IPS DF 4.7 (cell line): ENCODE results near the gene TRPM5.

Source experiments
- DNase-seq: peaks from one replicate; pipeline ENCODE4 v3.0.0-alpha.2; 2013; ENCODE audit warnings: low spot score; ENCODE audit errors: extremely low read depth

The TRPM5 gene

GRCh38 chr11:2406878-2407410 lies 37.4 kb downstream of the TRPM5 start:
- no peak for DNase-seq

DNA sequence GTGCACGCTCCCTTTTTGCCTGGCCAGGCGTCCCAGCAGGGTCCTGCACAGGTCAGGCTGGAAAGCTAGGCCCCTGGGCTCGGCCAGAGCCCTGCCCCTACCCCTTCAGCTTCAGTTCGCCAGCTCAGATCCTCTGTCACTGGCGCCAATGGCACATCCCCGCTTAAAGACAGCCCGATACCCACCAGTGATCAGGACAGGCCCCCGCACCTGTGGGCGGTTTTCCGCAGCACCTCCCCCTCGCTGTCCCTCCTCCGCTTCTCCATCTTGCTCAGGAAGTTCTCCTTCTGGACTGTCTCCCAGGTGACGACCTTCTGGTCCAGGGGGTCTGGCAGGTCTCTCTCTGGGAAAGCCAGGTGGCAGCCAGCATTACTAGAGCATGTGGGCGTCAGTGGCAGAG lies 37.9 kb downstream of the TRPM5 start:
- no peak for DNase-seq

- DNase-seq: no peak
Observed at GRCh38 chr11:2404735-2405196, 39.5 kb downstream of the TRPM5 start.

DNA sequence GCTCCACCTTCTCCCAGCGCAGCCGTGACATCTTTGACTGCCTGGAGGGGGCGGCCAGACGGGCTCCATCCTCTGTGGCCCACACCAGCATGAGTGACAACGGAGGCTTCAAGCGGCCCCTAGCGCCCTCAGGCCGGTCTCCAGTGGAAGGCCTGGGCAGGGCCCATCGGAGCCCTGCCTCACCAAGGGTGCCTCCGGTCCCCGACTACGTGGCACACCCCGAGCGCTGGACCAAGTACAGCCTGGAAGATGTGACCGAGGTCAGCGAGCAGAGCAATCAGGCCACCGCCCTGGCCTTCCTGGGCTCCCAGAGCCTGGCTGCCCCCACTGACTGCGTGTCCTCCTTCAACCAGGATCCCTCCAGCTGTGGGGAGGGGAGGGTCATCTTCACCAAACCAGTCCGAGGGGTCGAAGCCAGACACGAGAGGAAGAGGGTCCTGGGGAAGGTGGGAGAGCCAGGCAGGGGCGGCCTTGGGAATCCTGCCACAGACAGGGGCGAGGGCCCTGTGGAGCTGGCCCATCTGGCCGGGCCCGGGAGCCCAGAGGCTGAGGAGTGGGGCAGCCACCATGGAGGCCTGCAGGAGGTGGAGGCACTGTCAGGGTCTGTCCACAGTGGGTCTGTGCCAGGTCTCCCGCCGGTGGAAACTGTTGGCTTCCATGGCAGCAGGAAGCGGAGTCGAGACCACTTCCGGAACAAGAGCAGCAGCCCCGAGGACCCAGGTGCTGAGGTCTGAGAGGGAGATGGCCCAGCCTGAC lies 41.2 kb downstream of the TRPM5 start:
- DNase-seq: no peak

DNA sequence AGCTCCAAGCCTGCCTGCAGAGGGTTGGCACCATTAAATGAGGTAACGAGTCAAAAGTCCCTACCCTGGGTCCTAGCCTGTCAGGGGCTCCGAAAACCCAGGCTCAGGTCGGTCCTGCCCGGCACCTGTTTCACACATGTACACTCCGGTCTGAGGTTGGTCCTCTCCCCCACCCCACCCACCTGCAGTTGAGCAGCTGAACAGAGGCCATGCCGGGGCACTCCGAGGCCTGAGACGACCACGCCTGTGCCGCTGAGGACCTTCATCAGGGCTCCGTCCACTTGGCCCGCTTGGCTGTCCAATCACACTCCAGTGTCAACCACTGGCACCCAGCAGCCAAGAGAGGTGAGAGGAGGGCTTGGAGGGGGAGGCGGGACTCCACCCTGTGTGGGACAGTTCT lies 42.2 kb downstream of the TRPM5 start:
- DNase-seq: no peak

- DNase-seq: no peak
Observed at GRCh38 chr11:2401436-2401984, 42.8 kb downstream of the TRPM5 start.

DNA sequence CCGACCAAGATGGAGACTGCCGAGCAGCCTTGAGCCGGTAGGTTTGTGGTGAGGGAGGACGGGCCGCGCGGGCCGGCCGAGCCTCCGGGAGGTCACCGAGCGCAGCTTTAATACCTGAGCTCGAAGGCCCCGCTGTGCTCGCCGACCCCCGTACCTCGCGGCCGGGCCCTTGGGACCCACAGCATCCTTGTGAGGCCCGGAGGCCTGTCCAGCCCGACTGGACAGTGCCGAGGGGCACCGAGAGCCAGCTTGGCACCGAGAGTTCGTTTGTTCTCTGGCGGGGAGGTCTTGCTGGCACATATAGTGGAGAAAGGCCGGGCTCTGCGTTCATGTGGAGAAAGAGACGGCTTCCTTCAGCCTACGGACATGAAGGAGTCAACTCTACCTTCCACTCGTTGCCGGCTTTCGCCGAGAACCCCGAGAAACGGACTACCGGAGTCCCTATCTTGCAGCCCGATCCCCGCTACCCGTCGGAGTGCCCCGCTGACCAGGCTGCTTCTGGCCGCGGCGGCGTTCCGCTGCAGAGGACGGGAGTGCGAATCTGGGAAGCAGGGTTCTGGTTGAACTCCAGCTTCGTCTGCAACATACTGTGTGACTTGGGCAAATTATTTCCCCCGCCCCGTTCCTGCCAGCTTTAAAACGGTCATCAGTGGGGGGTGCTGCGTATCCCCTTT lies 43.4 kb downstream of the TRPM5 start:
- no peak for DNase-seq

DNA sequence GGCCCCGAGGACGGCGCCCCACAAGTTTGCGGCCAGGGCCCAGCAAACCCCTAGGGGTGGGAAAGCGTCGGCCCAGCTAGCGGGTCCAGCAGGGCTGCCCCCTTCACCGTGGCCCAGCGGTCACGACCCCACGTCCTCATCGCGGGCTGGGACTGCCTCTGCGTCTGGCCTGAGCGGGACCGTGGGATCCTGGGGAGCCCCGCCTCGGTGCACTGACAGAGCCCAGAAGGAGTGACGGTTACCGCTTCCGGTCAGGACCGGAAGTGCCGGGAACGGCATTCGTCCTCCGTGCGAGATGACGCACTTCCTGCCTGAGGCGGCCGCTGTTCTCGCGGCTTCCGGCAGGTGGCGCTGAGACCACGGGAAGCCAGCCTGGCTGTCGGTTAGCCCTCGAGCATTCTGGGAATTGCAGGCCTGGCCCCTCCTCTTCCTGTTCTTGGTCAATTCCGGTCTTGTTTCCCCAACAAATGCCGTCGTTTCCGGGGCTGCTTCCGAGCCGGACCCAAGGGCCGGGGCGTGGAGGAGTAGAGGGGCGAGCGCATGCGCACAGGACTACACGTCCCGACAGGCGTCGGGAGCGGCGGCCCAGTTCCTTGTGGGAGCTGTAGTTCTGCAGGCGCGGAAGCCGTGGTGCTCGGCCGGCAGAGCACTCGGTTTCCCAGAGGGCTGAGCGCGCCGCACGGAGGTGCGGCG lies 44.1 kb downstream of the TRPM5 start, which contains the start of gene TSSC4:
Gene TSSC4, plus strand, starts transcription at position 682 of the 693 bp plus-strand sequence. CDS start 1,884 bp downstream, outside the sequence.
- DNase-seq: peak; percentile 93

- no peak for DNase-seq
Observed at GRCh38 chr11:2399488-2400068, 44.7 kb downstream of the TRPM5 start.

DNA sequence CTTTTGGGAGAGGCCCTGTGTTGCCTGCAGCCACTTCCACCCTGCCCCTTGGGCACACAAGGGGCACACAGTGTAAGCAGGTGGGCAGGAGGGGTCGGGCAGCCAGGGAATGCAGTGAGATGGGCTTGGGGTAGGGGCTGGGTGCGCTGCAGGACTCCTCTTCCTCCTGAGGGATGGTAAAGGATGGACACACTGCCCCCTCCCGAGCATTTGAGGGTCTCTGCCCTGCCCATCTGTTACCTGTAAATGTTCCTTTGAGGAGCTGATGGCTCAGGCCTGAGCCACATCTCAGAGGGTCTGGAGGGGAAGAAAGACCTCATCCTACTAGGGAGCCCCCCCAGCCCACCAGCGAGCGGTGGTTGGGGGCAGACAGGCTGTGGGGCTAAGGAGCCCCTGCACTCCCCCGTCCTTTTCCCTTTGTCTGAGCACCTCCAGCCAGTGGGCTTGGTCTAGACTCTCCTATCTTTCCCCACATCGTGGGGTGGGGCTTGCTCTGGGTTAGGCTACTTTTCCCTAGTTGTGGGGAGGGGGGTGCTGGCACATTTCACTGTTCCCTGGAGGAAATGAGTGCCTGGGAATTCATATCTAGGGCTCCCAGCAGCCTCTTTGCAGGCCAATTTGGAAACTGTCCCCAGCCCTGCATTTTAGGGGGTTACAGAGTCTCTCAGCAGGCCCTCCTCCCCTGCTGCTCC lies 45.5 kb downstream of the TRPM5 start:
- no peak for DNase-seq

- DNase-seq: no peak
Observed at GRCh38 chr11:2397005-2397404, 47.3 kb downstream of the TRPM5 start.

GRCh38 chr11:2396471-2396870 lies 47.8 kb downstream of the TRPM5 start:
- no peak for DNase-seq

GRCh38 chr11:2395856-2396255 lies 48.5 kb downstream of the TRPM5 start:
- DNase-seq: no peak

DNA sequence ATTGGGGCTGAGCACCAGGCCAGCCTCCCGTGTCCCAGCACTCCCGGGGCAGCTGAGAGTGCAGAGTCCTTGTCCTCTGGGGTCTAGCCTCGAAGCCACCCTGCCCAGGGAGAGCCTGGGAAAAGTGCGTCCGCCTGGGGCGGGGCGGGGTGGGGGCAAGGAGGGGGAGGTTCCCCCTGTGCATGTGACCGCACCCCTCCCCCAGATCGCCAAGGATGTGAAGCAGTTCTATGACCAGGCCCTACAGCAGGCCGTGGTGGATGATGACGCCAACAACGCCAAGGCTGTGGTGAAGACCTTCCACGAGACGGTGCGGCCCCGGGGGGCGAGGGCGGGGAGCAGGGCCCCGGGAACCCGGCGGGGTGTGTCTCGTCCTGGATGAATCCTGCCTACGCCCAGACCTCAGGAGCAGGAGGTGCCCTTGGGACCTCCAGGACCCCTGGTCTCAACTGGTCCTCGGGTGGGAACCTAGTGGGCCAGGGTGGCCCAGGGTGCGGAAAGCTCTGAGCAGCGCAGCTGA lies 49.0 kb downstream of the TRPM5 start:
- DNase-seq: no peak

DNA sequence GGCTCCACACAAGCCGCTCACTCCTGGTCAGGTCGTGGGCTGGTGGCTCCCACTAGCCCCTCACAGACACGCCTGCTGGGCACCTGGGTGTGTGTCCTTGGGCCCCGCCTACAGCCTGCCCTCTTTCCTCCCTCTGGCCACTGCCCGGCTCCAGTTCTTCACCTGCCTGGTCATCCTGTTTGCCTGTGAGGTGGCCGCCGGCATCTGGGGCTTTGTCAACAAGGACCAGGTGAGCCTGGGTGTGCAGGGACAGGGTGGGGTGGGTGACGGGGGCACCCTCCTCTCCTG lies 49.6 kb downstream of the TRPM5 start:
- DNase-seq: no peak
